Airway epithelial cell (primary cell): ENCODE measurements around the gene AUTS2. TPM values are rescaled to one million over a fixed set of nuclear protein-coding genes. Genes with fewer than 3 reads are reported as not detected.

Experiments
- total RNA-seq: library from RNA; depleted of rRNA; stranded (reverse); fragments of >200 nt; gene quantifications from 2 replicates; pipeline ENCODE4 v1.2.3, GENCODE V29; 2015

AUTS2 gene
- total RNA-seq: 6.6 and 15.3 TPM in 2 replicates

GRCh38 chr7:69598081-69598486 is at the start of gene AUTS2:
Gene AUTS2 (plus strand): TSS chr7:69598475. CDS start chr7:69599654, 1,179 bp downstream.

